Kidney epithelial cell (primary cell): ENCODE data around the gene SLC23A2. TPM values are rescaled to one million over a fixed set of nuclear protein-coding genes. Genes with fewer than 3 reads are reported as not detected.

Experiments used
- DNase-seq: peaks from one replicate; pipeline ENCODE4 v3.0.0-alpha.2; 2010; ENCODE audit warnings: low read depth
- H3K27me3 ChIP-seq: 2 replicates; pipeline ENCODE4 v1.6.0; 2011; ENCODE audit warnings: low read length; ENCODE audit not compliant: control insufficient read depth, insufficient read depth
- H3K36me3 ChIP-seq: 2 replicates; pipeline ENCODE4 v1.5.1; 2011; ENCODE audit warnings: low read length; ENCODE audit not compliant: control insufficient read depth, insufficient read depth
- H3K4me3 ChIP-seq: 2 replicates; pipeline ENCODE4 v1.5.1; 2011; ENCODE audit warnings: low read depth, mild to moderate bottlenecking, control low read depth, low read length
- CTCF ChIP-seq: IDR thresholded peaks from 2 replicates; pipeline ENCODE4 v1.5.1; 2011; ENCODE audit warnings: mild to moderate bottlenecking, moderate library complexity, low read length, control low read depth, inconsistent platforms; ENCODE audit not compliant: insufficient read depth, poor library complexity, severe bottlenecking
- total RNA-seq: library from RNA; depleted of rRNA; stranded (reverse); fragments of >200 nt; gene quantifications from 2 replicates; pipeline ENCODE4 v1.2.3, GENCODE V29; 2015

Gene SLC23A2
- total RNA-seq, 1 donor from 2014 or later = 21.4 TPM

DNA sequence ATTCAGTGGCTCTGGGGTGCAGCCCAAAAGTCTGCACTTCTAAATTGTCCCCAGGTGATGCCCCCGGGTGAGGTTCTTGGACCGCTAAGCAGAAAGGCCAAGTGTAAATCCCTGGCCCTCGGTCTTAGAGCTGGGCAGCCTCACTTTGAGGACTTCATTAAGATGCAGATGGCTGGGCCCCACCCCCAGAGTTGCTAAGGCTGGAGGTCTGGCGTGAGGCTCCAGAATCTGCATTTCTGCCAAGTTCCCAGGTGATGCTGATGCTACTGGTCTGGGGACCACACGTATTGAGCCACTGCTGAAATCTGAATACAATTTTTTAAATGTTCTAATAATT is 735 bp upstream of the SLC23A2 start:
- TF ChIP-seq CTCF = no peak
- no peak for DNase-seq
- Histone ChIP-seq H3K4me3 (no peak overlapping the region), H3K27me3 (no peaks in the 10 kb centered on the region), H3K36me3 (no peaks in the 10 kb centered on the region)

DNA sequence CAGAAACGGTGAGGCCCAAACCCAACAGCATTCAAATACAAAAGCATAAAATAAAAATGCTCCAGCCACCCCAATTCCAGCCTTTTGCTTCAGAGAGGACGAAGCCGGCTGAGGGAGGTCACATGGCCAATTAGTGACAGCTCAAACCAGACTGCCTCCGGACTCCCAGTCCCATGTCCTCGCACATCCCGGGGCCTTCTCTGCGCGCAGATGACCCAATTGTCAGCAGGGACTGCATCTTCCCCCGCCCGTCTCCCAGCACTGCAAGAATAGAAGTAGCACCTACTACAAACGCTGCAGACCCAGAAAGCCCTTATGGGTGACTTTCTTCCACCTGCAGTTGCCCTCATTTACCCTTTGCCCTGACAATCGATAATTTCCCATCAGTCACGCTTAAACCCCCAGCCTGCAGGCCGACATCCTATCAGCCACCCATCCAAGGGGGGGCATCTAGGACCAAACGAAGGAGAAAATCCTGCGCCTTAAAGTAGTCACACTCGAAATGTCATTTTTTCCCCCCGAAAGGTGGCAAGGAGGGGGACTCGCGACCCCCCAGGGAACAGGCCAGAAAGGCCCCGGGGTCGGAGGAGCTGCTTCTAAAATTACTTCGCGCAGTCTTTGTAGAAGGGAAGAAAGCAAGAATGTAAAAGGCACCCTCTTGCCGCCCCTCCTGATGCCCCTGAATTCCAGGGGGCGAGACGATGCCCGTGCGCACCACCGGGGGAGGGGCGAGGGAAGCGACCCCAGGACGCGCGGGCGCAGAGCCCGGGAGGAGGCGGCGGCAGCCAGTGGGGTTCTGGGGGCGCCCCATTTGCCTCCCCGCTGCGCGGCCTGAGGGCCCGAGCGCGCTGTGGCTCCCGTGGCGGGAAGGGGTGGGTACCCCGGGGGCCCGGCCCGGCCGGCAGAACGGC is 792 bp downstream of the SLC23A2 start:
- H3K36me3 ChIP-seq = no peaks in the 10 kb centered on the region
- H3K27me3 ChIP-seq = no peaks in the 10 kb centered on the region
- no peak for TF ChIP-seq CTCF
- H3K4me3 ChIP-seq = peak overlapping the region; percentile 70
- no peak for DNase-seq

DNA sequence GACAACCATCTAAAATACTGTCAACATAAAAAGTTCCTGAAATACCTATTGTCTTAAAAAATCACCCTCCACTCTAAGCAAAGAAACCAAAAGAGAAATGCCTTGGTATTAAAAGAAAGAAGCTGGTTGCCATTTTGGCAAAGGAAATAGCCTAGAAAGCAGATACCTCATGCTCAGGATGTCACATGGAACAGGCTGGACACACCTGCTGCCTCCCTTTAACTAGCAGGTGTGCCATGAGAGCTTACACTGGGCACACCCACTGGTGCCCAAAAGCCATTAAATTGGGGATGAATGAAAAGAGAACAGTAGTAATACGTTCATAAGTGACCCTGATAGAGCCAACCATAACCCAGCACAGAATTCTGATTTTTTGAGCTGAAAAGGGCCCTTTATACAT is 1.5 kb downstream of the SLC23A2 start:
- DNase-seq = no peak
- no peak overlapping the region for H3K4me3 ChIP-seq
- H3K27me3 ChIP-seq = no peaks in the 10 kb centered on the region
- no peak for TF ChIP-seq CTCF
- H3K36me3 ChIP-seq = no peaks in the 10 kb centered on the region

- TF ChIP-seq CTCF = no peak
- H3K36me3 ChIP-seq = no peaks in the 10 kb centered on the region
- no peak overlapping the region for H3K4me3 ChIP-seq
- no peaks in the 10 kb centered on the region for H3K27me3 ChIP-seq
- DNase-seq = no peak
These were observed 3.1 kb downstream of the SLC23A2 start for GRCh38 chr20:4998160-4998651.

GRCh38 chr20:4997222-4997621 is 4.1 kb downstream of the SLC23A2 start:
- no peak for DNase-seq
- Histone ChIP-seq H3K27me3 (no peaks in the 10 kb centered on the region), H3K4me3 (no peak overlapping the region), H3K36me3 (no peaks in the 10 kb centered on the region)
- no peak for TF ChIP-seq CTCF

- H3K27me3 ChIP-seq = no peaks in the 10 kb centered on the region
- no peak for TF ChIP-seq CTCF
- no peak for DNase-seq
- H3K4me3 ChIP-seq = no peak overlapping the region
- no peaks in the 10 kb centered on the region for H3K36me3 ChIP-seq
These were observed 11.7 kb downstream of the SLC23A2 start for GRCh38 chr20:4989570-4989969.
